ENCODE results near the gene NDST1. TPM values are rescaled to one million over a fixed set of nuclear protein-coding genes. Genes with fewer than 3 reads are reported as not detected.

The NDST1 gene
- polyA plus RNA-seq, 2 of the 4 experiments (the other 2 are of a cell fraction) = 24.4 to 50.8 TPM

- WGBS (ENCODE audit: missing lambda C conversion rate) = 91% methylated on average over 4 of the region's 4 CpGs
- CTCF ChIA-PET = interaction anchor here (0.9 to 33.5 kb wide), 7 partner anchors 12 to 164 kb away, joined by 3 to 439 read pairs (median 9); partner anchors contain the start of gene NDST1
Measured at GRCh38 chr5:150491876-150492275, 16.1 kb upstream of the NDST1 start.

GRCh38 chr5:150492621-150493020 is 15.3 kb upstream of the NDST1 start:
- peak overlapping the region; percentile 71 to 100 for H3K27ac ChIP-seq
- 16% methylated on average over 6 of the region's 6 CpGs for WGBS (ENCODE audit: missing lambda C conversion rate)
- H3K9me3 ChIP-seq = no peaks in the 10 kb centered on the region
- peak; percentile 65 to 70 for ATAC-seq
- FAIRE-seq = no peak
- peak overlapping the region; percentile 52 for H3K4me2 ChIP-seq
- CTCF ChIA-PET = interaction anchor here (0.6 to 33.5 kb wide), 6 partner anchors 10 to 416 kb away, joined by 3 to 439 read pairs (median 12); partner anchors contain the start of gene NDST1
- no peak for TF ChIP-seq FOSL2 (IDR thresholded peaks at IDR 0.05)
- peak; percentile 31 for TF ChIP-seq FOSL2 (CRISPR knock-in tag; IDR thresholded peaks at IDR 0.05)
- TF ChIP-seq KDM1A (IDR thresholded peaks at IDR 0.05; ENCODE audit: low read depth) = no peak
- no peak for TF ChIP-seq E2F6 (IDR thresholded peaks at IDR 0.05; ENCODE audit: borderline replicate concordance, low read depth)
- TF ChIP-seq MAX (IDR thresholded peaks at IDR 0.05) = peak; percentile 34; the same call in 1 of the 2 replicates
- peak in 1 of 2 experiments; percentile 39; a peak in 1 of 5 replicates for TF ChIP-seq JUN (IDR thresholded peaks at IDR 0.05)
- TF ChIP-seq MAZ (IDR thresholded peaks at IDR 0.05; ENCODE audit: borderline replicate concordance, low read depth, low read length) = no peak
- no peak overlapping the region for H3K4me3 ChIP-seq
- POLR2A ChIA-PET = no interaction called here
- peaks cover 79% of the 10 kb centered on the region for H3K4me1 ChIP-seq
- peak; percentile 55 to 69 for DNase-seq (ENCODE audit: low read depth in 1 of 2, low spot score in 1 of 2)

More at GRCh38 chr5:150491876-150492275, 16.1 kb upstream of the NDST1 start:
- TF ChIP-seq MYC (IDR thresholded peaks at IDR 0.05; ENCODE audit: borderline replicate concordance, low read length) (no peak), POLR2AphosphoS2 (conservative IDR thresholded peaks at IDR 0.05; ENCODE audit: low read length) (no peak), CBX2 (IDR thresholded peaks at IDR 0.05; ENCODE audit: borderline replicate concordance, low read depth) (no peak), CHD4 (IDR thresholded peaks at IDR 0.05; ENCODE audit: borderline replicate concordance) (no peak), HOXB5 (CRISPR knock-in tag; IDR thresholded peaks at IDR 0.05) (no peak), USF2 (IDR thresholded peaks at IDR 0.05) (no peak)
- no peak overlapping the region for H3K4me3 ChIP-seq
- peak overlapping the region; percentile 52 for H3K4me2 ChIP-seq
- FAIRE-seq = no peak
- no peak for ATAC-seq
- POLR2A ChIA-PET = no interaction called here
- H3K27ac ChIP-seq = peak overlapping the region; percentile 71 to 100
- H3K4me1 ChIP-seq = peaks cover 80% of the 10 kb centered on the region
- DNase-seq (ENCODE audit: low read depth in 1 of 2, low spot score in 1 of 2) = no peak
- no peaks in the 10 kb centered on the region for H3K9me3 ChIP-seq

GRCh38 chr5:150496098-150496497 is 11.8 kb upstream of the NDST1 start:
- FAIRE-seq (no peak), ATAC-seq (no peak), DNase-seq (ENCODE audit: low read depth in 1 of 2, low spot score in 1 of 2) (no peak)
- Histone ChIP-seq H3K4me3 (no peak overlapping the region), H3K27ac (peak overlapping the region; percentile 88 to 90), H3K4me1 (peaks cover 79% of the 10 kb centered on the region), H3K9me3 (no peaks in the 10 kb centered on the region), H3K4me2 (peak overlapping the region; percentile 89)
- CTCF ChIA-PET = interaction anchor here (1.1 to 33.5 kb wide), 6 partner anchors 8 to 64 kb away, joined by 3 to 439 read pairs (median 10); partner anchors contain the start of gene NDST1
- POLR2A ChIA-PET = no interaction called here
- TF ChIP-seq JUNB (IDR thresholded peaks at IDR 0.05) (no peak), JUN (IDR thresholded peaks at IDR 0.05) (no peak), FOSB (CRISPR knock-in tag; IDR thresholded peaks at IDR 0.05) (no peak)
- 79% methylated on average over 3 of the region's 3 CpGs for WGBS (ENCODE audit: missing lambda C conversion rate)

- peak overlapping the region; percentile 88 to 90 for H3K27ac ChIP-seq
- TF ChIP-seq CHD2 (IDR thresholded peaks at IDR 0.05; ENCODE audit: low read length, partially characterized antibody) (no peak), ZC3H11A (IDR thresholded peaks at IDR 0.05) (no peak), HOXA7 (CRISPR knock-in tag; IDR thresholded peaks at IDR 0.05) (no peak), ZSCAN20 (CRISPR knock-in tag; IDR thresholded peaks at IDR 0.05) (no peak), POLR2AphosphoS2 (conservative IDR thresholded peaks at IDR 0.05; ENCODE audit: low read length) (no peak), ZFP36 (IDR thresholded peaks at IDR 0.05; ENCODE audit: borderline replicate concordance, partially characterized antibody) (no peak), MYC (IDR thresholded peaks at IDR 0.05; ENCODE audit: borderline replicate concordance, low read length) (no peak), SMC3 (IDR thresholded peaks at IDR 0.05) (no peak), CHD4 (IDR thresholded peaks at IDR 0.05; ENCODE audit: borderline replicate concordance) (no peak), FOSB (CRISPR knock-in tag; IDR thresholded peaks at IDR 0.05) (no peak), PBX3 (IDR thresholded peaks at IDR 0.05) (no peak), RARB (CRISPR knock-in tag; IDR thresholded peaks at IDR 0.05) (no peak), HMGXB4 (CRISPR knock-in tag; IDR thresholded peaks at IDR 0.05; ENCODE audit: borderline replicate concordance) (no peak), HES2 (IDR thresholded peaks at IDR 0.05) (no peak), MAZ (IDR thresholded peaks at IDR 0.05; ENCODE audit: borderline replicate concordance, low read depth, low read length) (no peak), KDM5A (IDR thresholded peaks at IDR 0.05) (no peak)
Measured at GRCh38 chr5:150496534-150496933, 11.4 kb upstream of the NDST1 start.

More at GRCh38 chr5:150496534-150496933, 11.4 kb upstream of the NDST1 start:
- Histone ChIP-seq H3K4me2 (peak overlapping the region; percentile 89), H3K4me3 (no peak overlapping the region), H3K4me1 (peaks cover 79% of the 10 kb centered on the region), H3K9me3 (no peaks in the 10 kb centered on the region)
- POLR2A ChIA-PET = interaction anchor here (1.0 to 1.8 kb wide), 2 partner anchors 11 to 26 kb away, joined by 5 to 8 read pairs; no protein-coding TSS in a partner anchor
- DNase-seq (ENCODE audit: low read depth in 1 of 2, low spot score in 1 of 2) (no peak), FAIRE-seq (no peak), ATAC-seq (no peak)
- WGBS (ENCODE audit: missing lambda C conversion rate) = 59% methylated on average over 4 of the region's 4 CpGs
- CTCF ChIA-PET = interaction anchor here (0.9 to 33.5 kb wide), 10 partner anchors 9 to 161 kb away, joined by 3 to 439 read pairs (median 5); partner anchors contain the start of gene NDST1
